Fibroblast of upper back skin (primary cell): ENCODE results near the gene CCDC154.
"Not testable (repeated sequence)": the region's sequence is repeated elsewhere in the genome, so short reads cannot be mapped to it uniquely, and the experiment has no call there.

ENCODE experiments used
- DNase-seq: peaks from one replicate; pipeline ENCODE4 v3.0.0-alpha.2; 2013

Gene CCDC154

GRCh38 chr16:1451702-1452392 lies 7.5 kb upstream of the CCDC154 start:
- DNase-seq: no peak

GRCh38 chr16:1450841-1451240 lies 6.5 kb upstream of the CCDC154 start:
- no peak for DNase-seq

GRCh38 chr16:1450218-1450617 lies 5.9 kb upstream of the CCDC154 start:
- no peak for DNase-seq

GRCh38 chr16:1449201-1449788 lies 4.9 kb upstream of the CCDC154 start:
- DNase-seq: no peak

- no peak for DNase-seq
These were observed 4.3 kb upstream of the CCDC154 start for GRCh38 chr16:1448536-1449116.

- no peak for DNase-seq
These were observed 3.6 kb upstream of the CCDC154 start for GRCh38 chr16:1447965-1448364.

GRCh38 chr16:1446296-1447080 lies 2.1 kb upstream of the CCDC154 start:
- no peak for DNase-seq

GRCh38 chr16:1445518-1446203 lies 1.3 kb upstream of the CCDC154 start:
- no peak for DNase-seq

GRCh38 chr16:1444730-1445517 lies 568 bp upstream of the CCDC154 start:
- no peak for DNase-seq

GRCh38 chr16:1443403-1443973 lies 868 bp downstream of the CCDC154 start:
- no peak for DNase-seq

GRCh38 chr16:1442697-1443096 lies 1.7 kb downstream of the CCDC154 start:
- DNase-seq: no peak

GRCh38 chr16:1441391-1441829 lies 2.9 kb downstream of the CCDC154 start:
- no peak for DNase-seq

GRCh38 chr16:1439699-1440074 lies 4.7 kb downstream of the CCDC154 start:
- DNase-seq: not testable (repeated sequence)

- no peak for DNase-seq
These were observed 5.2 kb downstream of the CCDC154 start for GRCh38 chr16:1439058-1439698.

- no peak for DNase-seq
These were observed 5.9 kb downstream of the CCDC154 start for GRCh38 chr16:1438229-1439057.

- no peak for DNase-seq
These were observed 6.8 kb downstream of the CCDC154 start for GRCh38 chr16:1437606-1438005.

GRCh38 chr16:1436731-1437355 lies 7.5 kb downstream of the CCDC154 start:
- no peak for DNase-seq

- no peak for DNase-seq
These were observed 8.2 kb downstream of the CCDC154 start for GRCh38 chr16:1435921-1436697.
